Activated B cell treated with CpG ODN at 0.5 μM for 24 hours (primary cell): Measurements from ENCODE around the gene KDF1. TPM values are rescaled to one million over a fixed set of nuclear protein-coding genes. Genes with fewer than 3 reads are reported as not detected.

Source experiments
- ATAC-seq: fragments of 200-7000 bp; cut with Tn5 transposase; one replicate; pipeline ENCODE4 v1.10.0; 2021; ENCODE audit warnings: low read depth, mild to moderate bottlenecking, moderate library complexity
- CTCF ChIA-PET: fragments of 350-600 bp; sonication (Branson Sonifier 250); formaldehyde crosslinking; loops from one replicate; lab custom pipeline; 2021; ENCODE audit warnings: antibody characterized with exemption; lab: Charles Lee
- POLR2A ChIA-PET: fragments of 350-600 bp; sonication (Branson Sonifier 250); formaldehyde crosslinking; loops from one replicate; lab custom pipeline; 2021; ENCODE audit warnings: antibody characterized with exemption; lab: Charles Lee
- DNase-seq: peaks from one replicate; pipeline ENCODE4 v3.0.0; 2022
- H3K27ac Mint-ChIP-seq: one replicate; pipeline ENCODE4 v1.8.0; 2020; ENCODE audit warnings: mixed read lengths
- H3K27me3 Mint-ChIP-seq: one replicate; pipeline ENCODE4 v1.8.0; 2021; ENCODE audit warnings: mixed read lengths
- H3K36me3 Mint-ChIP-seq: one replicate; pipeline ENCODE4 v1.8.0; 2021; ENCODE audit warnings: low read depth, mixed read lengths
- H3K4me1 Mint-ChIP-seq: one replicate; pipeline ENCODE4 v1.8.0; 2021; ENCODE audit warnings: mixed read lengths
- H3K4me3 Mint-ChIP-seq: one replicate; pipeline ENCODE4 v1.8.0; 2020; ENCODE audit warnings: mild to moderate bottlenecking, mixed read lengths
- H3K9me3 Mint-ChIP-seq: one replicate; pipeline ENCODE4 v1.8.0; 2020; ENCODE audit warnings: mixed read lengths
- intact Hi-C: fragments of 100-400 bp; cut with micrococcal nuclease; formaldehyde crosslinking; loops from one replicate; pipeline ENCODE4 v1.15.1; 2024
- total RNA-seq: library from RNA; stranded (reverse); gene quantifications from 2 replicates; pipeline ENCODE4 v1.2.3, GENCODE V29; 2022
- TF ChIP-seq, protein P1 (sequence below): fragments of 200-600 bp; IDR thresholded peaks from one replicate; pipeline ENCODE4 v1.8.0; 2022; ENCODE audit warnings: antibody characterized with exemption, mild to moderate bottlenecking

Gene KDF1, protein sequence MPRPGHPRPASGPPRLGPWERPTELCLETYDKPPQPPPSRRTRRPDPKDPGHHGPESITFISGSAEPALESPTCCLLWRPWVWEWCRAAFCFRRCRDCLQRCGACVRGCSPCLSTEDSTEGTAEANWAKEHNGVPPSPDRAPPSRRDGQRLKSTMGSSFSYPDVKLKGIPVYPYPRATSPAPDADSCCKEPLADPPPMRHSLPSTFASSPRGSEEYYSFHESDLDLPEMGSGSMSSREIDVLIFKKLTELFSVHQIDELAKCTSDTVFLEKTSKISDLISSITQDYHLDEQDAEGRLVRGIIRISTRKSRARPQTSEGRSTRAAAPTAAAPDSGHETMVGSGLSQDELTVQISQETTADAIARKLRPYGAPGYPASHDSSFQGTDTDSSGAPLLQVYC
- total RNA-seq = 0.59 and 0.75 TPM in 2 replicates

DNA sequence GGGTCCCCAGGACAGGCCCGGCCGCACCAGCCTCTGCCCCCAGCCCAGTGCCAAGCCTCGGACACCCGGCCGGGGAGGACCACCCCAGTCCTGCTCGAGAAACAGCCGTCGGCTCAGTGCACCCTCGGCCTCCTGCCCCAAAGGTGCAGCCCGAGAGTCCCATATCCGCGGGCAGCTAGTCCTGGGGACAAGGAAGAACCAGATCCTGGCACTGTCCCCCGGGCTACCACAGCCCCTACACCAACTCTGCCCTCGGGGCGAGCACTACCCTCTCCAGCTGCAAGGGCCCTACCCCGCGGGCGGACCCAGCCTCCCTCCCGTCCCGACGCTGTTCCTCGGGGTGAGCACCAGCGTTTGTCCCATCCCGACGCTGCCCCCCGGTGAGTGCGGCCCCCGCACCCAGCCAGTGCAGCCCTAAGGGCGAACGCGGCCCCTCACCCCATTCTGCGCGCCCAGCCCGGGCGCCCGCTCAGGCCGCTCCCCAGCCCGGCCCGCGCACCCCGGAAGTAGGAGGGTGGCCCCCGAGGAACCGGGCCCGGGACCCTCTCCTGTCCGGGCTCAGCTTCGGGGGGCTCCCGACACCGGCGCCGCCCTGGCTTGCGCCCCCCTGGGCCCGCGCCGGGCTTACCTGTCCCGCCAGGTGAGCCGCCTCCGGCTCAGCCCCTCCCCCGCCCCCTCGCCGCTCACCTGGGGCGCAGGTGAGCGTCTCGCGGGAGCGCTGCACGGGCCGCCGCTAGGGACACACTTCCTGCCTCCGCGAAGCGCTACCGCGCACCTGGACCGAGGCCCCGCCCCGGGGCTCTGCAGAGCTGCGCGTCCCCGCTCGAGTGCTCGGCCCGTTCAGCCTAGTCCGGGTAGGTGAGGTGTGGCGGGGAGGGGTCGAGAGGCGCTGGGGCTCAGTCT lies at the start of gene KDF1:
Gene KDF1, minus strand, starts transcription at position 747 of the 903 bp plus-strand sequence. CDS start 8,088 bp downstream, outside the sequence.
- peaks cover 15% of the 10 kb centered on the region for H3K27me3 Mint-ChIP-seq
- POLR2A ChIA-PET = interaction anchor here (0.6 kb wide), 1 partner anchor 737 kb away, joined by 7 read pairs; no protein-coding TSS in a partner anchor

DNA sequence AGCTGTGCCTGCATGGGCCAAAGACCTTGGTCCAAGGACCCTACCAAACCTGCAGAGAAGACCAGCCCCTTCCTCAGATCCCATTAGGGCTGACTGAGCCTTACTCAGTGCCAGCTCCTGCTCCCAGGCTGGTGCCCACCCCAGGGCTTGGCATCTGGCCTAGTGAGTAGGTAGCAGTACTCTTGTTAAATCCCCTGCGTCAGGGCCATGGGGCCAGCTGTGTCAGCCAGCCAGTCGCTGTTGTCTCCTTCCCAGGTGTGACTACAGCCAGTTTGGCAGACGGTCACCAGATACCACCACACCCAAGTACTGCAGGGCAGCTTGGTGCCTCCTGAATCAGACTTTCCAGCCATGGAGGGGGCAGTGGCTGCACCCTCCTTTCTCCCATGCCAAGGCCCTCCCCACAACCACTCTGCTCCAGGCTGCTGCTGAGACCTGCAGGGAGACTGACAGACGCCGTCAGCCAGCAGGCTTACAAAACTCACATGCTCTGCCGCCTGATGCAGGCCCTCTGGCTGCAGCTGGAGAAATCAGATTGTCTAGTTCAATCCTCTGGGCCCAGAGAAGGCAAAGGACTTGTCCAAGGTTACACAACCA lies 49.4 kb upstream of the KDF1 start:
- Mint-ChIP-seq H3K27me3 (peaks cover 9% of the 10 kb centered on the region), H3K9me3 (no peaks in the 10 kb centered on the region), H3K4me1 (peaks cover 11% of the 10 kb centered on the region), H3K27ac (no peak overlapping the region), H3K4me3 (no peak overlapping the region), H3K36me3 (no peaks in the 10 kb centered on the region)
- DNase-seq (no peak), ATAC-seq (no peak)
- ChIA-PET POLR2A (no interaction called here), CTCF (interaction anchor here (1.0 kb wide), 1 partner anchor 13 kb away, joined by 3 read pairs; no protein-coding TSS in a partner anchor)
- intact Hi-C loops = loop anchor here (5.0 kb wide), 1 partner anchor 718 kb away; the partner anchor contains the start of gene FAM76A
- TF ChIP-seq, protein P1, sequence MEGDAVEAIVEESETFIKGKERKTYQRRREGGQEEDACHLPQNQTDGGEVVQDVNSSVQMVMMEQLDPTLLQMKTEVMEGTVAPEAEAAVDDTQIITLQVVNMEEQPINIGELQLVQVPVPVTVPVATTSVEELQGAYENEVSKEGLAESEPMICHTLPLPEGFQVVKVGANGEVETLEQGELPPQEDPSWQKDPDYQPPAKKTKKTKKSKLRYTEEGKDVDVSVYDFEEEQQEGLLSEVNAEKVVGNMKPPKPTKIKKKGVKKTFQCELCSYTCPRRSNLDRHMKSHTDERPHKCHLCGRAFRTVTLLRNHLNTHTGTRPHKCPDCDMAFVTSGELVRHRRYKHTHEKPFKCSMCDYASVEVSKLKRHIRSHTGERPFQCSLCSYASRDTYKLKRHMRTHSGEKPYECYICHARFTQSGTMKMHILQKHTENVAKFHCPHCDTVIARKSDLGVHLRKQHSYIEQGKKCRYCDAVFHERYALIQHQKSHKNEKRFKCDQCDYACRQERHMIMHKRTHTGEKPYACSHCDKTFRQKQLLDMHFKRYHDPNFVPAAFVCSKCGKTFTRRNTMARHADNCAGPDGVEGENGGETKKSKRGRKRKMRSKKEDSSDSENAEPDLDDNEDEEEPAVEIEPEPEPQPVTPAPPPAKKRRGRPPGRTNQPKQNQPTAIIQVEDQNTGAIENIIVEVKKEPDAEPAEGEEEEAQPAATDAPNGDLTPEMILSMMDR = no peak

More for the DNA sequence above, at the start of gene KDF1:
- Mint-ChIP-seq H3K27ac (peak within 1 kb of the TSS; percentile 53), H3K9me3 (no peaks in the 10 kb centered on the region), H3K4me1 (peaks cover 14% of the 10 kb centered on the region), H3K36me3 (no peaks in the 10 kb centered on the region), H3K4me3 (peak within 1 kb of the TSS; percentile 79)
- CTCF ChIA-PET = no interaction called here
- TF ChIP-seq, protein P1 = no peak
- intact Hi-C loops = loop anchor here (1.0 kb wide), 1 partner anchor 39 kb away; the partner anchor contains the start of gene NUDC
- DNase-seq (peak; percentile 54), ATAC-seq (peak; percentile 93)

DNA sequence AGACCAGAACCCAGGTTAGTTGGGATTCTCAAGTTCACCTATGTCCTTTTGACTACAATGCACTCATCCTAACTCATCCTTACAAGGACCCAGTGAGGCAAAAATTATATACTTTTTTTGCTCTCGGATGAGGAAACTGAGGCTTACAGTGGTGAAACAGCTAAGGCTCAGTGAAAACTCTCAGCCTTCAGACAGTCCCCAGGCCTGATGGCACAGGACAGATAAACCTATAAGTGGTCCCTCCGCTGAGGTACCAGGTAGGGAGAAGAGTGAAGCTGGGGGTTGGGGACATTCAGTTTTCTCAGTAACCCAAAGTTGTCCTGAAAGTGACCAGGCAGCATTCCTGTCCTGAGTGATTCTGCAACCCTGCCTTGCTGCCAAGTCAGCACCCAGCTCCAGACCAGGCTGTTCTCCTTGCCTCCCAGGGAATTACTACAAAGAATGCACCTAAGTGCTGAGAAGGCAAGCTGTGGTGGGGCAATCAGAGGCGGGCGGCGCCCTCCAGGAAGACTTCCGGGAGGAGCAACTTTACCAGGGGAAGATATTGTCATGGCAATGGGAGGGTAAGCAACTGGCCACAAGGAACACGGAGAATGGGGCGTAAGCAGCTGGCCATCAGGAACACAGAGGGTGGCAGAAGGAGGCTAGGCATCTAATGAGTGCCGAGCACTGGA lies 47.8 kb upstream of the KDF1 start:
- no peaks in the 10 kb centered on the region for H3K36me3 Mint-ChIP-seq
- no peaks in the 10 kb centered on the region for H3K9me3 Mint-ChIP-seq
- POLR2A ChIA-PET = no interaction called here
- peaks cover 9% of the 10 kb centered on the region for H3K27me3 Mint-ChIP-seq
- H3K4me3 Mint-ChIP-seq = no peak overlapping the region
- intact Hi-C loops = no loop called here
- peaks cover 9% of the 10 kb centered on the region for H3K4me1 Mint-ChIP-seq
- ATAC-seq (no peak), DNase-seq (no peak)
- no peak overlapping the region for H3K27ac Mint-ChIP-seq
- TF ChIP-seq, protein P1 = no peak
- CTCF ChIA-PET = no interaction called here

DNA sequence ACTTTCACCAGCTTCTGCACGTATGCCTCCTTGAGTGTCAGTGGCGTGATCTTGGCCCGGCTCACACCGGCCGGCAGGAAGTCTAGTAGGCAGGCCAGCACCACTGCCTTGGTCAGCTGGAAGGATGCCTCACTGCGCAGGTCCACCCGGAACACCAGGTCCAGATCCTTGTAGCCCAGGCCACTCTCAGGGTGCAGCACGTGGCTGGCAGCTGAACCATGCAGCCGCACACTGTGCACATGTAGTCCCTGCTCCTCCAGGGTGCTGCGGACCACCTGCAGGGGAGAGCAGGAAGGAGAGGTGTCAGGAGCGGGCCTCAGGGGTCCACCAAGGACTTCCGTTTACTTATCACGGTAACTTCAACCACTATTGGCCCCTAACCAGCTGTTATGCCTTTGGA lies 46.4 kb upstream of the KDF1 start:
- no peaks in the 10 kb centered on the region for H3K36me3 Mint-ChIP-seq
- TF ChIP-seq, protein P1 = no peak
- ChIA-PET POLR2A (interaction anchor here (0.7 kb wide), 1 partner anchor 592 kb away, joined by 5 read pairs; no protein-coding TSS in a partner anchor), CTCF (interaction anchor here (0.7 kb wide), 1 partner anchor 89 kb away, joined by 3 read pairs; no protein-coding TSS in a partner anchor)
- peaks cover 4% of the 10 kb centered on the region for H3K27me3 Mint-ChIP-seq
- H3K27ac Mint-ChIP-seq = no peak overlapping the region
- intact Hi-C loops = no loop called here
- H3K9me3 Mint-ChIP-seq = no peaks in the 10 kb centered on the region
- ATAC-seq (no peak), DNase-seq (no peak)
- no peak overlapping the region for H3K4me3 Mint-ChIP-seq
- H3K4me1 Mint-ChIP-seq = peaks cover 14% of the 10 kb centered on the region
